Fibroblast of lung (primary cell): ENCODE data around the gene WWC1.

ENCODE experiments used
- EZH2 ChIP-seq: IDR thresholded peaks from 2 replicates; pipeline ENCODE4 v1.5.1; 2012; ENCODE audit warnings: low read length, control low read depth, mild to moderate bottlenecking; ENCODE audit errors: missing control alignments
- TF ChIP-seq, protein P1 (sequence below), 2 donors: IDR thresholded peaks in 1 of 2; conservative IDR thresholded peaks in 1 of 2; 1 replicate in 1 of 2; 2 replicates in 1 of 2; pipeline ENCODE4 v1.5.1; 2011 to 2012; ENCODE audit warnings: low read length in 2 of 2, control low read depth in 1 of 2, inconsistent platforms in 1 of 2, low read depth in 1 of 2, mild to moderate bottlenecking in 1 of 2

DNA sequence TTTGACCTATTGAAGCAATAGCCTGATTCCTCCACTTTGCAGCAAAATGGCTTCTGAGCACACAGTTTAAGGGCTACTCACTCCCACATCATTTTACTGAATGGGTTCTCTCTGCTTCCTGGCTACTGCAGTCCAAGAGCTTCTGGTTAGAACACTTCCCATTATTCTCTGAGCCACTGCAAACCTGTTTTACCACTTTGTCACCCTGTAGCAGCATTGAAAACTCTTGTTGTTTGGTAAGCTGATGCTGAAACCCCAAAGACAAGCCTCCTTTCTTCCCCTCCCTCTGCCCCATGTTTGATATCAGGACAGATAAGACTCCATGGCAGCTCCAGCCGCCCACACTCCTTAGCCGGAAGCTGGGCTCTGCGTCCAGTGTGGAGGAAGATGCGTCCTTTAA, 110.4 kb downstream of the WWC1 start:
- TF ChIP-seq, protein P1, sequence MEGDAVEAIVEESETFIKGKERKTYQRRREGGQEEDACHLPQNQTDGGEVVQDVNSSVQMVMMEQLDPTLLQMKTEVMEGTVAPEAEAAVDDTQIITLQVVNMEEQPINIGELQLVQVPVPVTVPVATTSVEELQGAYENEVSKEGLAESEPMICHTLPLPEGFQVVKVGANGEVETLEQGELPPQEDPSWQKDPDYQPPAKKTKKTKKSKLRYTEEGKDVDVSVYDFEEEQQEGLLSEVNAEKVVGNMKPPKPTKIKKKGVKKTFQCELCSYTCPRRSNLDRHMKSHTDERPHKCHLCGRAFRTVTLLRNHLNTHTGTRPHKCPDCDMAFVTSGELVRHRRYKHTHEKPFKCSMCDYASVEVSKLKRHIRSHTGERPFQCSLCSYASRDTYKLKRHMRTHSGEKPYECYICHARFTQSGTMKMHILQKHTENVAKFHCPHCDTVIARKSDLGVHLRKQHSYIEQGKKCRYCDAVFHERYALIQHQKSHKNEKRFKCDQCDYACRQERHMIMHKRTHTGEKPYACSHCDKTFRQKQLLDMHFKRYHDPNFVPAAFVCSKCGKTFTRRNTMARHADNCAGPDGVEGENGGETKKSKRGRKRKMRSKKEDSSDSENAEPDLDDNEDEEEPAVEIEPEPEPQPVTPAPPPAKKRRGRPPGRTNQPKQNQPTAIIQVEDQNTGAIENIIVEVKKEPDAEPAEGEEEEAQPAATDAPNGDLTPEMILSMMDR (conservative IDR thresholded peaks at IDR 0.05 in 1 of 2, IDR thresholded peaks at IDR 0.05 in 1 of 2; ENCODE audit: low read depth in 1 of 2, low read length in 2 of 2) = no peak
- no peak for TF ChIP-seq EZH2
